Stimulated activated CD8-positive, alpha-beta memory T cell treated with anti-CD3 and anti-CD28 coated beads, Interleukin-7, amount 100 ng/mL, for 1 hour (primary cell): ENCODE data around the gene SORCS2.

Source experiments
- DNase-seq, 2 donors: peaks; one replicate each; pipeline ENCODE4 v3.0.0-alpha.2; 2020; ENCODE audit warnings: low read depth in 2 of 2

Gene SORCS2

DNA sequence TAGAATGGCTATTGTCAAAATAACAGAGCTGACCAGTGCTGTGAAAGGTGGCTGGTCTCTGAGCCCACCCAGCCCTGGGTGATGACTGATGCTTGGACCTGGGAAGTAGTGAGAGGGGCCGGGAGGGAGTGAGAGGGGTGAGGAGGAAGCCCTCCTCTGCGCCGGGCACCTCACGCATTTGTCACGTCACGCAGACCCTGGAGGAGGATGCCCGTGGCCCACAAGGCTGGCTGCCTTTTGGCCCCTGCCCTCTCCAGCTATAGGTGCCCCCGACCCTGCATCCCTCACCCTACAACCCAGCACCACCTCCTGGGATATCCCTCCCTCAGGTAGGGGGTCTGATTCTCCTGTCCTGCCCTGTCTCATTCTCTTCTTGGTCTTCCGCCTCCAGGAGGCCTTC, 539.9 kb downstream of the SORCS2 start:
- DNase-seq, result no peak

DNA sequence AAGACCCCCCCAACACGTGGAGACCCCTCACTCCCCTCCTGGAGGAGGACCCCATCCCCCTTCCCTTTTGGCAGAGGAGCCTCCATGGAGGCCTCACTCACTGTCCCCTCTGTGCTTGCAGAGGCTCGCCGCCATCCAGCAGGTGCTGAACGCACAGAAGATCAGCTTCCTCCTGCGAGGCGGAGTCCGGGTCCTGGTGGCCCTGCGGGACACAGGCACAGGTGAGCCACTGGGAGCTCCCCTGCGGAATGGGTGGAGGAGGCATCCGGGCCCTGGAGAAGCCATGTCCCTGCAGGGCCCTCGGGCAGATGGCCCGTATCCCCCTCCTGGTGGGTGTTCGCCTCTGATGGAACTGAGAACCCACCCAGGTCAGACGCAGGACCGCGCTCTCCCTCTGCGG, 540.9 kb downstream of the SORCS2 start:
- DNase-seq, result no peak

DNA sequence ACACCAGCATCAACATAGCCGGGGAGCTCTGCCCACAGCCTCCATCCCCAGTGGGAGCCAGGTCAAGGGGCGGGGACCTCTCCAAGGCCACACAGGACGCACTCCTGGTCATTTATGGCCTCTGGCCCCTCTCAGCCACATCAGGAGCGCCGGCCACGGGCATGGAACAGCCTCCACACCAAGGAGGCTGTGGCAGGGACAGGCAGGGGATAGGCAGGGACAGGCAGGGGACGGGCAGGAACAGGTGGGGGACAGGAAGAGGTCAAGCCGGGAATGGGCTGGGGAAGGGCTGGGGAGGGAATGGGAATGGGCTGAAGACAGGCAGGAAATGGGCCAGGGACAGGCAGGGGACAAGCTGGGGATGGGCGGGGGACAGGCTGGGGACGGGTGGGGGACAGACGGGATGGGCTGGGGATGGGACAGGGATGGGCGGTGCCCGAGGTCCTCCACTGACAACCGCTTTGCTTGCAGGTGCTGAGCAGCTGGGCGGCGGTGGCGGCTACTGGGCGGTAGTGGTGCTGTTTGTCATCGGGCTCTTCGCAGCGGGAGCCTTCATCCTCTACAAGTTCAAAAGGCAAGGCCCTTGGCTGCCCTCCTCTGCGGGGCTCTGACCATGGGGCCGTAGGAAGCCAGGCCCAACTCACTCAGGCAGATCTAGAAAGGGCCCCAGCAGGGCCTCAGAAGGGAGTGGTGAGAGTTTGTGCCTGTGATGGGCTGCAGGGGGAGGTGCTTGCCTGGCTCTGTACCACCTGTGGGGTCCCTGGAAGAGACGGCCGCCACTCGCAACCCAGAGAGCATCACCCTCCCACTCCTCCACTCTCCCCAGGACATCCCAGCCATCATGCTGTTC, 541.7 kb downstream of the SORCS2 start:
- no peak for DNase-seq

DNA sequence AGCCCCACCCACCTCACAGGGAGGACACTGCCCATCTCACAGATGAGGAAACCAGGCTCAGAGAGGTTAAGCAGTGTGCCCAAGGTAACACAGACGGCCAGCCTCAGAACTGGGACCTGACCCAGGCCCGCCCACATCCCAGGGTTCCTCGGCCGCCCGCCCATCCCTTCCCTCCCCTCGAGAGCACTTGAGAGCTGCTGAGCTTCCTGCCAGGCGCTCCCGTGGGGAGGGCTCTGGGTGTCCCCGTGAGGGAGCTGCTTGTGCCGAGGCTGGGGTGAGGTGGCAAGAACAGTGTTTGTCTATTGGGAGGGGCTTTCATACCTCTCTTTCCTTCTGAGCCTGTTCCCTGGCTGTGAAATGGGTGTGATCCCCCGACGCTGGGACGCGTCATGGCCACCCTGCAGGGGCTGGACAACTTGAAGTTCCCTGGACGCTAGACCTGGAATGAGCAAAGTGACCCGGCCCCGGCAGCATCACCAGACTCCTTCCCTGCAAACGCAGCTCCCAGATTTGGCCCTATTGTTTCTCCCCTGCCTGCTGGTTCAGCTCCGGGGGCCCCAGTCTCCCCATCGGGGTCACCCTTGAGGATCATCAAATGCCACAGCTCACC, 542.4 kb downstream of the SORCS2 start:
- no peak for DNase-seq

DNA sequence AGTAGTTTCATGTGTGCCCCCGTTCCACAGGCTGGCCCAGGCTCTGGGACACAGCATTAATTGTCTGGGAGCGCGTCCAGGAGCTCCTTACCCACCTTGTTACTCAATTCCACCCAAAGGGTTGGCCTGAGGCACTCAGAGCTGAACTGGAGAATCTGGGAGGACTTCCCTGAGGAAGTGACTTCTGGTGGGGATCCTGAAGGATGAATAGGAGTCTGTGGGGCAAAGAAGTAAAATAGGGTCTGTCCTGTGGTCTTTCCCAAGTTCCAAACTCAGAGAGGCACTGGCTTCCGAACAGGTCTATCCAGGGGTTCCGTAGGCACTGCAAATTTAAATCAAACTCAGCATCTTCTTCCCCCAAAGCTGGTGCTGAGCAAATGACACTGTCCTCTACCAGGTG, 543.1 kb downstream of the SORCS2 start:
- no peak for DNase-seq

DNA sequence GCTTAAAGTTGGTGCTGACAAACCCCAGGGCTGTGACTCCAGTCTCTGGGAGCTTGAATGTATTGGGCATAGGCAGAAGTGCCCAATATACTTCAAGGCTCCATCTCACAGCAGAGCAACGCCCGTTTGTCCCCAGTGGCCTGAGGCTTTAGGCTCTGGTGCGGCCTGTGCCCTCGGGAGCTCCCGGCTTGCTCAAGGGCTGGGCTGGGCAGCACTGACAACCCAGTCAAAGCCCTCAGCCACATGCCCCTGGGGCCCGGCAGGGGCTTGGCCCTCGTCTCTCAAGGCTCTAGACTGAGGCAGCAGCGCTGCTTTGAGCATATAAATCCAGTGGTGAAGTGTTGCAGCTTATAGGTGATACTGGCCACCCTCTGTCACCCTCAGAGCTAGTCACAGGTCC, 543.6 kb downstream of the SORCS2 start:
- no peak for DNase-seq

DNA sequence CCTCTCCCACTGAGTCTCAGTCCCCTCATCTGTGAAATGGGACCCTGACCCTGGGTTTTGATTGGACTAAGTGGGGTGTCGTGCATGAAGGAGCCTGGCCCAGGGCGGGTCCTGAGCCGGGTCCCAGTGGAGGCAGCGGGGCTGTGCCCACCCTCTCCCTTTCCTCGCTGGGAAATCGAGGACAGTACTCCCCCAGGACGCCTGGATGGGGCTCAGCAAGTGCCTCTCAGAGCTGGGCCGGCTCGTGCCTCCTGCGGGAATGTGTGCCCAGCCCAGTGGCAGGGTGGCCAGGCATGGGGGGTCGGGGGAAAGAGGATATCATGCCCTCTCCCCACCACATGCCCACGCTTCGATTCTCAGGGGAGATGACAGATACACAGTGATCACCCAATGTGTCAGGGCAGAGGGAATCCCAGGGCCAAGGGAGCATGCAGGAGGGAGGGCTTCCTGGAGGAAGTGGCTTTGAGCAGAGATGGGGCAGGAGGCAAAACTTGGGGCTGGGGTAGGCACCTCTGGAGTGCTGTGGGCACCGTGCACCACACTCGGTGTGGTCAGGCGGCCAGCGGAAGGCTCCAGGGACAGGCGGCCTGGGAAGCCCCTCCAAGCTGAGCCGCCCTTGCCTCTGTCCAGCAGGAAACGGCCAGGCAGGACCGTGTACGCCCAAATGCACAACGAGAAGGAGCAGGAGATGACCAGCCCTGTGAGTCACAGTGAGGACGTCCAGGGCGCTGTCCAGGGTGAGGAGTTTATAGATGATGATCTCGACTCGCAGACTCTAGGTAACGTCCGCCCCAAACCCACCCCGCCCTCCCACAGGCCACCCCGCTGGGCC, 544.3 kb downstream of the SORCS2 start:
- no peak for DNase-seq

DNA sequence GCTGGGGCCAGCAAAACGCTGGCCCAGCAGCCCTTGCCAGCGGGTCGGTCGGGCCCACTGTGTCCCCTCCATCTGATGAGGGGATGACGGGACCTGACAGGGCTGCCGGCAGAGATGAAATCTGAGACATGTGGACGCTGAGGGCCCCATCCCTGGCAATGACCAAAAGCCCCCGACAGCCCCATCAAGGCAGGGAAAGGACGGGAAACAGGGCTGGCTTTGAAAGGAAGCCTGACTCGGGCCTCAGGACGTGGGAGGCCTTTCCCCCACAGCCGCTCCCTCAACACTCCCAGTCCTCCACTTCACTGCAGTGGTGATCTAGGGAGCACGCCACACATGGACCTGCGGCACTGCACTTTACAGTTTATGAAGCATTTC, 544.9 kb downstream of the SORCS2 start:
- no peak for DNase-seq

DNA sequence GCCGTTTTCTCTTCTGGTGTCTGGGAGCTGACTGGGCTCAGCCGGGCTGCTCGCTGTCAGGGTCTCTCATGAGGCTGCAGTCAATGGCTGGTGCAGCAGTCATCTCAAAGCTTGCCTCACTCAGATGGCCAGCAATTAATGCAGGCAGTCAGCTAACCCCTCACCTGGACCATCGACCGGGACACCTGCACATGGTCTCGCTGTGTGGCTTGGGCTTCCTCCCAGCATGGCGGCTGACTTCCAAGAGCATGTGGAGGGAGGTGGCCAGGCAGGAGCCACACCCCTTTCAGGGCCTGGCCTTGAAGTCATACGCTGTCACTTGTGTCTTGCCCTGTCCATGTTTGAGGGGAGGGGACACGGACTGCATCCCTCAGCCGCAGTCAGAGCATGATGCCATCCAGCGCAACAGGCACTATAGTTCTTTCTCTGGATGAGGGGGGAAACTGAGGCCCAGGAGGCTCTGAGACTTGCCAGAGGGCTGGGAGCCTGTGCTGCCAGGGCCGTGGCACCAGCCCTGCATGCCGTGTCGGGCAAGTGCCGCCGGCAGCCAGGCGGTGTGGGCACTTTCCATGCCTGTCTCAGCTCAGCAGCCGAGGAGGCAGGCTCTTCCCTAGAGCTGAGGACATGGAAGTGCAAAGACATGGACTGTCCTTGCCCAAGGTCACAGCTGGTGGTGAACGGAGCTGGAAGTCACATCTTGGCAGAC, 545.6 kb downstream of the SORCS2 start:
- no peak for DNase-seq

DNA sequence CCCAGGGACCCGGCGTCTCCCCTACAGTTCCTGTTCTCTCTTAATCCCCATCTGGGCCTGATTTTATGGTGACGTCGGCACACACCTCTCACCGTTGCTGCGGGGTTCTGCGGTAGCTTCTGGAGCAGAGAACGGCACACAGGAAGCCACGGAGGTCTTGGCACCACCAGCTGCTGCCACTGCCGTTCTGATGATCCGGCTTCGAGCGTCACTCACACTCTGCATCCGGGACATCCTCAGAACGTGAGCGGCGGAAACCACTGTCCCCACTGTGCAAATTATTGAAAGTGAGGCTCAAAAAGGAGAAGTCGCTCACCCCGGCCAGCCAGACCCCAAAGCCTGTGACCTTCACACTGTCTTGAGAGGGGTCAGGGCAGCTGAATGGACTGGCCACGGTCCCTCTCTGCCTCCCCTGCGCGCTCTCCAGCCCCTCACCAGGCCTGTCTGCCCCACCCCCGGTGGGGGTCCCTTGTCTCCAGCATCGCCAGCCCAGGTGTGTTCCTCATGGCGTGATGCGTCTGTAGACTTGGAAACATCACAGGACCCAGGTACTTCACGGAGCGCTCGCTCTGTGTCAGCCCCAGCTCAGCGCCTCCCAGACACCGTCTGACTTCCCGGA, 546.2 kb downstream of the SORCS2 start:
- no peak for DNase-seq

DNA sequence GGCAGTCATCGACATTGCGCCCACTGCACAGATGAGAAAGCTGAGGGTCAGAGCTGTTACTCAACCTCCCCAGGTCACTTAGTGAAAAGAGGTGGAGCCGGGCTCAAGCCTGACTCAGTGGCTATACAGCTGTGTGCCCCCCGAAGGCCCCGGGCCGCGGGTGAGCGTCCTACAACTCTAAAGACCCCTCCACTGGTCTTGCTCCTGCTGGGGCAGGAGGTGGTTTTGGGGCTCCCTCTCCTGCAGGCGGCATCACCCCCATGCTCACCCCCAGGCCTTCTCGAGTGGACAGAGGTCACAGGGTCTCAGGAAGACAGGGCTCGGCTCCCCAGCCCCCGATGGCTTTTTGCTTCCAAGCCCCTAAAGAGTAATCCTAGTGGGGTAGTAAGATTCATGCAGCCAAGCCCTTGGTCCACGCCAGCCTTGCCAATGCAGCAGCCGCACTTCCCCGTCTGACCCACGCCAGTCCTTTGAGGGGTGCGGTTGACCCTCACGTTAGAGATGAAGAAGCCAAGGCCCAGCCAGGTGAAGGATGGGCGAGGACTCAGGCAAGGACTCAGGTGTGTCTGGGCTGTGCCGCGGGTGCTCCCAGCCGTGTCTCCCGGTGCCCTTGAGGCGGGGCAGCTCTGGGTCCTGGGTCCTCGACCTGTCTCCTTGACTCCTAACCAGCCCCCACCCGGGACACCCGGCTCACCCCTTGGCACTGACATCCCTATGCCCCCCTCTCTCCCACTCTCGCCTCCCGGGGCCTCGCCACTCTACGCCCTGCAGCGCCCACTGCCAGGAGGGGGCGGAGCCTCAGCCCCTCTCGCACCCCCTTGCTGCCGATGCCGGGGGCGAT, 547.0 kb downstream of the SORCS2 start:
- DNase-seq, result no peak

DNA sequence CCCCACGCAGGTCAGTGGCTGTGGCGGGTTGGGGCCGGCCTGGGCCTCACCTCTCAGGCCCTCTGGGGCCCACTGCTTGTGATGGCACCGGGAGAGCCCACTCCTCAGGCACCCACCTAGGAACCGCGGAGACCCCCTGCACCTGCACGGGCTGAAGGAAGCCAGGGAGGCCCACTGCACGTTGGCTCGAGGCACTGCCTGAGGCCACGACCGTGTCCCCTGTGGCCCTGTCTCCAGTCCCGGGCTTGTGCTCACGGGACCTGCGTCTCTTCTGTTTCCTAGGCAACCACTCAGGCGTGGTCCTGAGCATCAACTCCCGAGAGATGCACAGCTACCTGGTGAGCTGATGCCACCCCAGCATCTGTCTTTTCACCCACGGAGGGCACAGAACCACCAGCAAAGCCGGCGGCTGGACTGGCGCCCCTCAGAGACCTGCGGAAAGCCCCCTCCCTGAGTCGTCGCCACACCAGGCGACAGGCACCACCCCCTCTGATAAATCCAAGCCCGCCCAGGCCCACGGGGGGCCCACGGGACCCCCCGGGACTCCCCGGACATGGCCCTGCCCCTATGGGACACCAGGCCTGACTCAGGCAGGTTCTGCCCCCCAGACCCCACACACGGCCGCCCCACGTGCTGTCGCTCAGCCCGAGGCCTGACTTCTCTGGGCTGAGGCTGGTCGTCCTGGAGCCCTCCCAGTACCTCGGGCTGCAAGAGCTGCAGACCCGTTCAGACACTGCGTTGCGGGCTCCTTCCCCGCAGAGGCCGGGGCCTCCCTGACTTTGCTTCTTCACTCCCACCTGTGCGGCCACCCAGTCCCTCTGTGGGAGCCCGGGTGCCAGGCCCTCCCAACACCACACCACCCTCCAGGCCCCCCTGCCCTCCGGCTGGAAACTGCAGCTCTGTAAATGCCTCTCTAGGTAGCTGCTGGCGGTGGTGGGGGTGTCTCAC, 547.9 kb downstream of the SORCS2 start:
- no peak for DNase-seq

DNA sequence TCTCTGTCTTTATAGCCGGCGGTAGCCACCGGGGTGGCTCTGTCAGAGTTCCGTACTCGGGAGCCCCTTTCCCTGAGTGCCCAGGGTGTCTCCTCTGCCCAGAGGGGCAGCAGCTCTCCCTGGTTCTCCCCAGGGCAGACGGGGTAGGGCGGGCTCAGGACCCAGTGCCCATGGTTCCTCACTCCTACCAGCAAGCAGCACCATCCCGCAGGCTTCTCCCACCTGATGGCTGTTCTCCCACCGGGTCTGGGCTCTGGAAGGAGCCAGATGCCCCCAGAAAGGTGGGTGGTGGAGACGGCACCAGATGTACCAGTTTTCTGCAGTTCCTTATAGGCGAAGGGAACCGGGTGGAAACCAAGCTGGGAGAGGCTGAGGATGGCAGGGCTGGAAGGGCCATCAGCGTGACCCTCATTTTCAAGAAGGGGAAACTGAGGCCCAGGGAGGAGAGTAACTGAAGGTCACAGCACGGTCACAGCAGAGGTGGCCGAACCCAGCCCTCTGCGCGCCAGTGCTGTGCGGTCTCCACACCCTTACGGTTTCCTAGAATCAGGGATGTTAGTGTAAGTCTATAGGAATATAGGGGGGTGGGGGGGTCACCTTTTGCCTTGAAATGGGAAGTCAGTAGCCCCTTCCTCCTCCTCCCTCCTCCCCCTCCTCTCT, 548.7 kb downstream of the SORCS2 start:
- DNase-seq, result no peak

DNA sequence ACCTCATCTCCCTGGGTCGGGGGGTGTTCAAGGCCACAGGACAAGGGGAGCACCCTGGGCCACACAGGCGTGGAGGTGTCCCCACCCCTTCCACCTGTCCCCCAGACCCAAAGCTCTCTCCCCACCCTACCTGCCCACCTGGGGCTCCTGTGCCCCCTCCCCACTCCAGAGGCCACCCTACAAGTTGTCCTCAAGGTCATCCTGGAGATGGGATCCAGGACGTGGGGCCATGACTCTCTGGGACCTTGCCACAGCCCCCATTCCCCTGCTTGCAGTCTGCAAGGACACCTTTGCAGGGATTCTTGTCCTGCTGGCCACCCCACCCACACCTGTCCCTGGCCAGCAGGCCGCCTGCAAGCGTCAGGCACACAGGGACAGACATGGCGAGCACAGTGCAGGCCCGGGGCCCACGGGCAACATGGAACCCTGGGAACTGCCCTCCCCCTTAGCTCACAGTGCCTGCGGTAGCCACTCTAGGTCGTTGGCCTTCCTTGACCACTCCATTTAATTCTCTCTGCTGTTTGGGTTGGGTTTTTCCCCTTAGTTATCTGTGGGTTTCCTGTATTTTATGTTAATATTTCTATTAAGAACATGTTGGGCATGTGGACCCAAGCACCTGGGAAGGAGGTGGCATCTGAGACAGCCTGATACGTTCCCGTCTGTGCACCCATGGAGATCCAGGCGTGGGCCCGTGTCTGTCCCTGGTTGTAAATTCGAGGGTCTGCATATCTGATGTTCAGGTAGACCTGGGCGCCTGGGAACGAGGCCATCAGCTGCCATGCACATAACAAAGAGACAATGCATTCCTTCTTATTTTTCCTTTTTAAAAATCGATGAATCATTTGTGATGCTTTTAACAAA, 549.8 kb downstream of the SORCS2 start:
- DNase-seq, result no peak

DNA sequence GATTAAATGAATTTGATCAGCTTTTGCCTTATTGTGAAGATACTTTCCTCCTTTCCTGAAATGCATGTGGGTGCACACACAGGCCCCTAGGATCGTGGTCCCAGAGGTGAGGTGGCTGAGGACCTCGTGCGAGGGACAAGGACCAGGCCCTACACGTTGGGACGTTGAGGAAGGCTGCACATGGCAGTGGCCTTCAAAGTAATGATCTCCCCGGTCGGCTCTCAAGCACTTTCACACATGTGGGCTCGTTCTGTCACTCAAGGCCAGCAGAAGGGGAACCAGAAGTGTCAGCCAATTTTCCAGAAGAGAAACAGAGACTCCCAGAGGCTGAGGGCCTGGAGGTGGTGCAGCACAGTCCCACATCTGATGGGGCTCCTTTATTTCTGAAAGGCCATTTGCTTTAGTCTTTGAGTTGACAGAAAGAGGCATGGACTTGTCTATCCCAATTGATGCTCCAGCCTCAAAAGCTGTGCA, 550.5 kb downstream of the SORCS2 start:
- DNase-seq, result no peak

DNA sequence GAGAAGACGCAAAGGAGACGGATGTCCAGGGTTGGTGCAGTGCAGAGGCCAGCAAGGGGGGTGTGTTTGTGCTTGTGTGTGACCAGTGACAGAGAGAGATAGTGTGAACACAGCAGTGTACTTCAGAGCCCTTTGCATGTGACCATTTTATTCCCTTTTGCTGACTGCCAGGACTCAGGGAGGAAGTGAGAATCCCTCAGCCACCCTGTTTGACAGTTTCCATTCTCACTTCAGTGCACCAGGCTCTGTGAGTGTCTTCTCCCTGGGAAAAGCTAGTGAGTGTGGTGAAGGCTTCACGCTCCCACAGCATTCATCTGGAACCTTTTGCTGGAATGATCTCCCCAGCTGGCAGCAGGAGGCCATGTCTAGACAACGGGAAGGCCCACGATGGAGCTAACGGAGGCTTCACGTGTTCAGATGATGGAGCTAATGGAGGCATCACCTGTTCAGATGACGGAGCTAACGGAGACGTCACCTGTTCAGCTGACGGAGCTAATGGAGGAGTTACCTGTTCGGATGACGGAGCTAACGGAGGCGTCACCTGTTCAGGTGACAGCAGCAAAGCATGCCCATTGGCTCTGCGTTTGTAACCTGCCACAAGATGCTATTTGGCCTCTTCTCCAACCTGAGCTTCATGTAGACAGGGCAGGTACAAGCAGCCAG, 551.9 kb downstream of the SORCS2 start:
- no peak for DNase-seq

DNA sequence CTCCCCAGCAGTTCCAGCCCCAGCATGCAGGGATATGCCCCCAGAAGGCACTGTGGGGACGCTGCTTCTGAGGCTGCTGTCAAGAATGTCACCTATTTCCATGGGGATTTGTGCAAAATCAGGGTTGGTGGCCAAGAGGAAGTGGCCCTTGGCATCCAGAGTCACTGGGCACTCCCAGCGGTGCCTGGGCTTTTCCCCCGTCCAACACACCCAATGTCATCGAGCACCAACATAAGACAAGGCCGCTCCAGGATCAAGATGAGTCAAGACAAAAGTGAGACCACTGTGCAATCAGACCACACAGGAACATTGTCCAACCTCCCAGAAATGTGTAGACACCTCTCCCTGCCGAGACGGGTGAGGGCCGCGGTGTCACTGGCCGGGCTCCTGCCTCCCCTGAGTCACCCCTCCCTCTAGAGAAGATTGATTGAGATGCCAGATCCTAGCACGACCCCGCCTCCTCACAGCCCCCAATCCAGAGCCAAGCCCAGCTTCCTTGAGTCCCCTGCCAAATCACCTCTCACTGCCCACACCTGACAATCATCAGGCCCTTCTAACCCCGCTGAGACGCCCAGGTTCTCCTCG, 553.1 kb downstream of the SORCS2 start:
- no peak for DNase-seq
